Measurements from ENCODE around the gene LMBRD1. TPM values are rescaled to one million over a fixed set of nuclear protein-coding genes. Genes with fewer than 3 reads are reported as not detected.

Gene LMBRD1
- total RNA-seq, 2 donors from 2014 or later, result 30.1 to 34.8 TPM

- Mint-ChIP-seq H3K4me1 (peaks cover 38% of the 10 kb centered on the region), H3K9me3 (no peaks in the 10 kb centered on the region), H3K4me3 (no peak overlapping the region), H3K27ac (peak overlapping the region; percentile 48), H3K27me3 (ENCODE audit: insufficient read depth) (no peaks in the 10 kb centered on the region), H3K36me3 (ENCODE audit: low read depth) (no peaks in the 10 kb centered on the region)
- Histone ChIP-seq H3K4me1 (ENCODE audit: control insufficient read depth, insufficient read depth, low read length) (peaks cover 15% of the 10 kb centered on the region), H3K27ac (ENCODE audit: low read depth, low read length) (no peak overlapping the region), H3K4me3 (ENCODE audit: low read length) (no peak overlapping the region), H3K9me3 (ENCODE audit: control insufficient read depth, low read length) (no peaks in the 10 kb centered on the region), H3K36me3 (ENCODE audit: control insufficient read depth, insufficient read depth, low read length) (no peaks in the 10 kb centered on the region), H3K27me3 (ENCODE audit: control insufficient read depth, insufficient read depth, low read length, poor library complexity, severe bottlenecking) (no peaks in the 10 kb centered on the region), H3K9ac (ENCODE audit: extremely low read depth, low read length, poor library complexity, severe bottlenecking) (no peak overlapping the region)
- 100% methylated on average over 1 of the region's 1 CpG for WGBS, 2 experiments (ENCODE audit: insufficient coverage in 1 of 2, insufficient read length in 1 of 2)
- no peak for TF ChIP-seq CTCF (conservative IDR thresholded peaks at IDR 0.05)
- DNase-seq, result no peak
These were observed 19.2 kb upstream of the LMBRD1 start for GRCh38 chr6:69816026-69816425.

- Histone ChIP-seq H3K9ac (ENCODE audit: extremely low read depth, low read length, poor library complexity, severe bottlenecking) (no peak overlapping the region), H3K9me3 (ENCODE audit: control insufficient read depth, low read length) (no peaks in the 10 kb centered on the region), H3K36me3 (ENCODE audit: control insufficient read depth, insufficient read depth, low read length) (no peaks in the 10 kb centered on the region), H3K27me3 (ENCODE audit: control insufficient read depth, insufficient read depth, low read length, poor library complexity, severe bottlenecking) (no peaks in the 10 kb centered on the region), H3K27ac (ENCODE audit: low read depth, low read length) (no peak overlapping the region), H3K4me1 (ENCODE audit: control insufficient read depth, insufficient read depth, low read length) (peaks cover 15% of the 10 kb centered on the region), H3K4me3 (ENCODE audit: low read length) (no peak overlapping the region)
- Mint-ChIP-seq H3K9me3 (no peaks in the 10 kb centered on the region), H3K4me1 (peaks cover 38% of the 10 kb centered on the region), H3K27ac (peak overlapping the region; percentile 66), H3K27me3 (ENCODE audit: insufficient read depth) (no peaks in the 10 kb centered on the region), H3K36me3 (ENCODE audit: low read depth) (no peaks in the 10 kb centered on the region), H3K4me3 (no peak overlapping the region)
- WGBS, 2 experiments (ENCODE audit: insufficient coverage in 1 of 2, insufficient read length in 1 of 2), result 94 to 100% methylated on average over 1 of the region's 1 CpG
- DNase-seq, result no peak
- no peak for TF ChIP-seq CTCF (conservative IDR thresholded peaks at IDR 0.05)
These were observed 16.7 kb upstream of the LMBRD1 start for GRCh38 chr6:69813508-69813907.

- Histone ChIP-seq H3K4me3 (ENCODE audit: low read length) (no peak overlapping the region), H3K36me3 (ENCODE audit: control insufficient read depth, insufficient read depth, low read length) (no peaks in the 10 kb centered on the region), H3K9me3 (ENCODE audit: control insufficient read depth, low read length) (no peaks in the 10 kb centered on the region), H3K27ac (ENCODE audit: low read depth, low read length) (no peak overlapping the region), H3K4me1 (ENCODE audit: control insufficient read depth, insufficient read depth, low read length) (peaks cover 15% of the 10 kb centered on the region), H3K27me3 (ENCODE audit: control insufficient read depth, insufficient read depth, low read length, poor library complexity, severe bottlenecking) (no peaks in the 10 kb centered on the region), H3K9ac (ENCODE audit: extremely low read depth, low read length, poor library complexity, severe bottlenecking) (no peak overlapping the region)
- TF ChIP-seq CTCF (conservative IDR thresholded peaks at IDR 0.05), result no peak
- Mint-ChIP-seq H3K27me3 (ENCODE audit: insufficient read depth) (no peaks in the 10 kb centered on the region), H3K4me3 (no peak overlapping the region), H3K9me3 (no peaks in the 10 kb centered on the region), H3K4me1 (peaks cover 38% of the 10 kb centered on the region), H3K36me3 (ENCODE audit: low read depth) (no peaks in the 10 kb centered on the region), H3K27ac (no peak overlapping the region)
- DNase-seq, result no peak
- 90 to 94% methylated on average over 3 to 4 of the region's 4 CpGs for WGBS, 2 experiments (ENCODE audit: insufficient coverage in 1 of 2, insufficient read length in 1 of 2)
These were observed 16.1 kb upstream of the LMBRD1 start for GRCh38 chr6:69812746-69813427.
